CD14-positive monocyte (primary cell): ENCODE results near the gene LDB3. TPM values are rescaled to one million over a fixed set of nuclear protein-coding genes. Genes with fewer than 3 reads are reported as not detected.
A peak's percentile ranks its signal among the peaks of the same experiment; 100 is the strongest.

Experiments
- DNase-seq, 3 donors: peaks; one replicate each; pipeline ENCODE4 v3.0.0-alpha.2; 2011 to 2022
- H2AFZ ChIP-seq: 2 replicates; pipeline ENCODE4 v1.6.0; 2012; ENCODE audit warnings: mild to moderate bottlenecking, low read depth, low read length, inconsistent platforms; ENCODE audit not compliant: insufficient read depth, poor library complexity, severe bottlenecking
- H3K27ac ChIP-seq, 2 donors: 1 replicate in 1 of 2; 2 replicates in 1 of 2; pipeline ENCODE4 v1.5.1; 2012 to 2013; ENCODE audit warnings: low read length in 2 of 2, control low read depth in 1 of 2, inconsistent platforms in 1 of 2, low read depth in 1 of 2, mild to moderate bottlenecking in 1 of 2
- H3K27me3 ChIP-seq, 2 donors: one replicate each; pipeline versions ENCODE4 v1.6.0 to v1.6.1; 2011 to 2013; ENCODE audit warnings: low read length in 2 of 2; ENCODE audit not compliant: control insufficient read depth in 2 of 2, insufficient read depth in 2 of 2
- H3K36me3 ChIP-seq, 2 donors: replicated peaks in 1 of 2; 1 replicate in 1 of 2; 2 replicates in 1 of 2; pipeline versions ENCODE4 v1.5.1 to v1.6.1; 2012 to 2013; ENCODE audit warnings: low read length in 2 of 2, control low read depth in 1 of 2, inconsistent platforms in 1 of 2, mild to moderate bottlenecking in 1 of 2; ENCODE audit not compliant: insufficient read depth in 2 of 2, control insufficient read depth in 1 of 2
- H3K4me1 ChIP-seq, 2 donors: 1 replicate in 1 of 2; 2 replicates in 1 of 2; pipeline versions ENCODE4 v1.5.1 to v1.6.1; 2012 to 2013; ENCODE audit warnings: low read length in 2 of 2, control low read depth in 1 of 2, inconsistent platforms in 1 of 2, mild to moderate bottlenecking in 1 of 2, moderate library complexity in 1 of 2; ENCODE audit not compliant: insufficient read depth in 2 of 2, control insufficient read depth in 1 of 2
- H3K4me2 ChIP-seq: replicated peaks from 2 replicates; pipeline ENCODE3; 2012; ENCODE audit warnings: low read length, moderate library complexity, mild to moderate bottlenecking; ENCODE audit not compliant: poor library complexity, severe bottlenecking; ENCODE audit errors: extremely low read depth
- H3K4me3 ChIP-seq, 3 experiments: fragments of 200-600 bp in 1 of 3; sonication (generic) in 1 of 3; replicated peaks in 1 of 3; 1 replicate in 2 of 3; 2 replicates in 1 of 3; pipeline ENCODE4 v1.5.1; 2011 to 2013; ENCODE audit warnings: low read length in 3 of 3, mild to moderate bottlenecking in 3 of 3, control low read depth in 2 of 3, low read depth in 2 of 3, inconsistent platforms in 1 of 3, moderate library complexity in 1 of 3
- H3K79me2 ChIP-seq: 2 replicates; pipeline ENCODE4 v1.6.0; 2012; ENCODE audit warnings: mild to moderate bottlenecking, control low read depth, inconsistent platforms, low read length, moderate library complexity; ENCODE audit not compliant: insufficient read depth
- H3K9ac ChIP-seq: 2 replicates; pipeline ENCODE4 v1.6.0; 2017; ENCODE audit warnings: low read length, mild to moderate bottlenecking; ENCODE audit not compliant: insufficient read depth, poor library complexity, severe bottlenecking
- H3K9me3 ChIP-seq, 2 donors: replicated peaks in 1 of 2; 1 replicate in 1 of 2; 2 replicates in 1 of 2; pipeline versions ENCODE4 v1.5.1 to v1.6.1; 2012 to 2013; ENCODE audit warnings: low read length in 2 of 2, control low read depth in 1 of 2; ENCODE audit not compliant: control insufficient read depth in 1 of 2, insufficient read depth in 1 of 2
- H4K20me1 ChIP-seq: 2 replicates; pipeline ENCODE4 v1.6.0; 2012; ENCODE audit warnings: mild to moderate bottlenecking, low read length, control low read depth, moderate library complexity; ENCODE audit not compliant: insufficient read depth
- H3K27ac Mint-ChIP-seq, 7 donors: one replicate each; pipeline ENCODE4 v1.8.0; 2020; ENCODE audit warnings: mild to moderate bottlenecking in 7 of 7, mixed read lengths in 7 of 7, moderate library complexity in 6 of 7, inconsistent platforms in 2 of 7
- H3K27me3 Mint-ChIP-seq, 3 donors: one replicate each; pipeline ENCODE4 v1.8.0; 2021 to 2022; ENCODE audit warnings: low read depth in 3 of 3, mild to moderate bottlenecking in 3 of 3, mixed read lengths in 3 of 3, moderate library complexity in 3 of 3, inconsistent platforms in 1 of 3
- H3K36me3 Mint-ChIP-seq, 2 donors: one replicate each; pipeline ENCODE4 v1.8.0; 2020; ENCODE audit warnings: mixed read lengths in 2 of 2, inconsistent platforms in 1 of 2, mild to moderate bottlenecking in 1 of 2
- H3K4me1 Mint-ChIP-seq: one replicate; pipeline ENCODE4 v1.8.0; 2020; ENCODE audit warnings: mild to moderate bottlenecking, mixed read lengths
- H3K4me3 Mint-ChIP-seq, 2 donors: one replicate each; pipeline ENCODE4 v1.8.0; 2020; ENCODE audit warnings: mild to moderate bottlenecking in 2 of 2, mixed read lengths in 2 of 2, moderate library complexity in 1 of 2
- H3K9me3 Mint-ChIP-seq, 7 donors: one replicate each; pipeline ENCODE4 v1.8.0; 2020 to 2022; ENCODE audit warnings: mixed read lengths in 7 of 7, mild to moderate bottlenecking in 6 of 7, moderate library complexity in 6 of 7, inconsistent platforms in 2 of 7
- WGBS: methylation state at CpG from one replicate; pipeline ENCODE4 v1.1.5; 2013; ENCODE audit warnings: missing lambda C conversion rate; ENCODE audit not compliant: insufficient coverage; 5-methylcytosine and 5-hydroxymethylcytosine counted together
- intact Hi-C, 2 donors: fragments of 100-400 bp; cut with micrococcal nuclease; formaldehyde crosslinking; loops; one replicate each; pipeline versions ENCODE4 v1.15.0 to v1.15.1; 2023
- polyA plus RNA-seq, 3 donors: library from polyadenylated mRNA; depleted of rRNA in 1 of 3; unstranded in 2 of 3; stranded (reverse) in 1 of 3; fragments of 300-500 nt in 2 of 3; fragments of >200 nt in 1 of 3; fragmentation: Illumina TruSeq in 2 of 3; gene quantifications; 1 replicate in 2 of 3; 2 replicates in 1 of 3; pipeline ENCODE4 v1.2.3, GENCODE V29; 2012 to 2021
- TF ChIP-seq, protein P1 (sequence below): fragments of 200-600 bp; IDR thresholded peaks from one replicate; pipeline ENCODE4 v1.8.0; 2022; ENCODE audit warnings: antibody characterized with exemption, mild to moderate bottlenecking

The LDB3 gene
- polyA plus RNA-seq, 3 donors = not detected

DNA sequence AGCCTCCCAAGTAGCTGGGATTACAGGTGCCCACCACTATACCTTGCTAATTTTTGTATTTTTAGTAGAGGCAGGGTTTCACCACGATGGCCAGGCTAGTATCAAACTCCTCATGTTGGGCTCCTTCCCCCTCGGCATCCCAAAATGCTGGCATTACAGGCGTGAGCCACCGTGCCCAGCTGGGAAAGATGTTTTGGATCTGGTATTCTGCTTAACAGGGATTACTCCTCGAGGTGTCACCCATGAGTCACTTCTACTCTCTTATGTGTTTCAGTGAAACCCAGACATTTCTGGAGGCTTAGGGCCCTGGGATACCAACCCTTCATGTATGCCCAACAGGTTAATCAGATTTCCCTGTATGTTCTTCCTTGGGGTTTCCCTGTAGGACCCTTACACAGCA is 25.8 kb upstream of the LDB3 start:
- Histone ChIP-seq H4K20me1 (no peaks in the 10 kb centered on the region), H3K79me2 (no peaks in the 10 kb centered on the region), H3K4me3 (no peak overlapping the region), H3K27me3 (no peaks in the 10 kb centered on the region), H2AFZ (no peak overlapping the region), H3K9ac (no peak overlapping the region), H3K4me1 (no peaks in the 10 kb centered on the region), H3K36me3 (no peaks in the 10 kb centered on the region), H3K4me2 (no peak overlapping the region), H3K9me3 (no peaks in the 10 kb centered on the region), H3K27ac (no peak overlapping the region)
- H3K9me3 Mint-ChIP-seq = peaks cover 0 to 3% (median 2%) of the 10 kb centered on the region in 7 donors
- no peak overlapping the region for H3K4me3 Mint-ChIP-seq
- TF ChIP-seq, protein P1, sequence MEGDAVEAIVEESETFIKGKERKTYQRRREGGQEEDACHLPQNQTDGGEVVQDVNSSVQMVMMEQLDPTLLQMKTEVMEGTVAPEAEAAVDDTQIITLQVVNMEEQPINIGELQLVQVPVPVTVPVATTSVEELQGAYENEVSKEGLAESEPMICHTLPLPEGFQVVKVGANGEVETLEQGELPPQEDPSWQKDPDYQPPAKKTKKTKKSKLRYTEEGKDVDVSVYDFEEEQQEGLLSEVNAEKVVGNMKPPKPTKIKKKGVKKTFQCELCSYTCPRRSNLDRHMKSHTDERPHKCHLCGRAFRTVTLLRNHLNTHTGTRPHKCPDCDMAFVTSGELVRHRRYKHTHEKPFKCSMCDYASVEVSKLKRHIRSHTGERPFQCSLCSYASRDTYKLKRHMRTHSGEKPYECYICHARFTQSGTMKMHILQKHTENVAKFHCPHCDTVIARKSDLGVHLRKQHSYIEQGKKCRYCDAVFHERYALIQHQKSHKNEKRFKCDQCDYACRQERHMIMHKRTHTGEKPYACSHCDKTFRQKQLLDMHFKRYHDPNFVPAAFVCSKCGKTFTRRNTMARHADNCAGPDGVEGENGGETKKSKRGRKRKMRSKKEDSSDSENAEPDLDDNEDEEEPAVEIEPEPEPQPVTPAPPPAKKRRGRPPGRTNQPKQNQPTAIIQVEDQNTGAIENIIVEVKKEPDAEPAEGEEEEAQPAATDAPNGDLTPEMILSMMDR = no peak
- peak overlapping the region in 1 of 7 donors; percentile 8 for H3K27ac Mint-ChIP-seq
- DNase-seq = no peak
- 92% methylated on average over 4 of the region's 5 CpGs for WGBS
- intact Hi-C loops = no loop called here
- peaks cover 4 to 19% (median 12%) of the 10 kb centered on the region in 3 donors for H3K27me3 Mint-ChIP-seq
- no peaks in the 10 kb centered on the region for H3K36me3 Mint-ChIP-seq
- H3K4me1 Mint-ChIP-seq = no peaks in the 10 kb centered on the region

DNA sequence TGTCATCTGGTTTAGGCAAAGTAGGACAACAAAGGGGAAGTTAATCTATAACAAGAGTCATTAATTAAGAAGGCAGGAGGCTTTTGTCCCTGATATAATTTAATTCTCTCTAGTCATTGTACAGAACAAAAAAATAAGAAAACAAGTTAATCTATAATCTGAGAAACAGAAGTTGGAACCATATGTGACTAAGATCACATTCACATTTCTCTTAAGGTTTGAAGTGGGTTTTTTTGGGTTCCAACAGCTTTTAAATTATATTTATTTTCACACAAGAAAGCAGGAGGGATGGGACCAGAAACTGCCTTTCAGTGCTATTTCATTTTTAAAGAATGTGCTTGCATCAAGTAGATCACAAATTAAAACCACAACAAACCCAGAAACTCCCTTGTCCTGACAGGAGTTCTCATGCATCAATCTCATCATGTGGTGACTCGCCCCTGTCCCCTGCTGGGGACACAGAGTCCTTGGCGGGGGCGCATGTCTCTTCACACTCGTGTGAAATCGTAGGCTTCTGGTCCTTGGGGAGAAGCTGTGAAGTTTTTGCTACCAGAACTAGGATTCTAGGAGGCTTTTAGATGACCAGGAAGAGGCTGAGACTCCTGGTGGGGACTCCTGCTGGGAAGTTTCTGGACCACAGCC is 24.0 kb upstream of the LDB3 start:
- Mint-ChIP-seq H3K27me3 (peaks cover 2 to 11% (median 8%) of the 10 kb centered on the region in 3 donors), H3K36me3 (no peaks in the 10 kb centered on the region), H3K4me1 (no peaks in the 10 kb centered on the region), H3K4me3 (no peak overlapping the region), H3K27ac (no peak overlapping the region), H3K9me3 (peaks cover 0 to 3% (median 2%) of the 10 kb centered on the region in 7 donors)
- H3K27me3 ChIP-seq = no peaks in the 10 kb centered on the region
- no peak overlapping the region for H2AFZ ChIP-seq
- no peaks in the 10 kb centered on the region for H4K20me1 ChIP-seq
- no peaks in the 10 kb centered on the region for H3K9me3 ChIP-seq
- intact Hi-C loops = no loop called here
- 88% methylated on average over 5 of the region's 5 CpGs for WGBS
- H3K4me1 ChIP-seq = no peaks in the 10 kb centered on the region
- H3K27ac ChIP-seq = no peak overlapping the region
- no peak for DNase-seq
- no peak overlapping the region for H3K9ac ChIP-seq
- TF ChIP-seq, protein P1 = no peak
- H3K4me3 ChIP-seq = no peak overlapping the region
- H3K79me2 ChIP-seq = no peaks in the 10 kb centered on the region
- no peaks in the 10 kb centered on the region for H3K36me3 ChIP-seq
- H3K4me2 ChIP-seq = no peak overlapping the region
